ENCODE data around the gene SPRYD4.
"Not testable (repeated sequence)": the region's sequence is repeated elsewhere in the genome, so short reads cannot be mapped to it uniquely, and the experiment has no call there.

SPRYD4 gene

GRCh38 chr12:56468216-56469006 lies at the start of gene SPRYD4:
SPRYD4 (plus strand) TSS chr12:56468578; CDS start chr12:56468592, 14 bp downstream.
- peaks cover 5% of the 10 kb centered on the region for H3K36me3 Mint-ChIP-seq (ENCODE audit: low read depth)
- no peaks in the 10 kb centered on the region for H3K27me3 Mint-ChIP-seq (ENCODE audit: low read depth)
- DNase-seq (ENCODE audit: low spot score): peak; percentile 96
- H3K4me3 Mint-ChIP-seq: peak within 1 kb of the TSS; percentile 91
- peaks cover 16% of the 10 kb centered on the region for H3K4me1 Mint-ChIP-seq (ENCODE audit: low read depth)
- no peaks in the 10 kb centered on the region for H3K9me3 Mint-ChIP-seq
- H3K27ac Mint-ChIP-seq: peak within 1 kb of the TSS; percentile 94

DNA sequence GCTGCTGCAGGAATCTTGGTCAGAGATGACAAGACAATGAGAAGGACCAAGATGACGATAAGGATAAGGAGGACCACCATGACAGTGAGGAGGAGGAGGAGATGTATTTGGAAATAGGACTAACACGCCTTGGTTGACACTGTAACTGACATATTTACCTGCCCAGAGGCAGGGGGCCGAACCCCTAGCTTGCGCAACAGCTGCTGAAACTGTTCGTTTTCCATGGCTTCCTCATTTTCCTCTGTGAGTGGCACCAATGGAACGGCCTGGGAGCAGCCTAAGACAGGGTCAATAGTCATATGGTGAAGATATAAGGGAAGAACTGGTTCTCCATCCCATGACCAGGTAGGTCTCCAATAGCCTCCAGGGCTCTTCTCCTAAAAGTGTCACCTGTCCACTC lies 48.0 kb upstream of the SPRYD4 start:
- H3K36me3 Mint-ChIP-seq (ENCODE audit: low read depth): peaks cover 48% of the 10 kb centered on the region
- no peaks in the 10 kb centered on the region for H3K9me3 Mint-ChIP-seq
- no peaks in the 10 kb centered on the region for H3K27me3 Mint-ChIP-seq (ENCODE audit: low read depth)
- H3K27ac Mint-ChIP-seq: no peak overlapping the region
- H3K4me1 Mint-ChIP-seq (ENCODE audit: low read depth): peaks cover 5% of the 10 kb centered on the region
- no peak overlapping the region for H3K4me3 Mint-ChIP-seq
- no peak for DNase-seq (ENCODE audit: low spot score)

- Mint-ChIP-seq H3K4me3 (no peak overlapping the region), H3K27me3 (ENCODE audit: low read depth) (no peaks in the 10 kb centered on the region), H3K4me1 (ENCODE audit: low read depth) (peaks cover 6% of the 10 kb centered on the region), H3K27ac (no peak overlapping the region), H3K36me3 (ENCODE audit: low read depth) (peaks cover 45% of the 10 kb centered on the region), H3K9me3 (no peaks in the 10 kb centered on the region)
- DNase-seq (ENCODE audit: low spot score): no peak
Measured at GRCh38 chr12:56425193-56425592, 43.2 kb upstream of the SPRYD4 start.

GRCh38 chr12:56425940-56426438 lies 42.4 kb upstream of the SPRYD4 start:
- Mint-ChIP-seq H3K4me3 (no peak overlapping the region), H3K36me3 (ENCODE audit: low read depth) (peaks cover 44% of the 10 kb centered on the region), H3K27me3 (ENCODE audit: low read depth) (no peaks in the 10 kb centered on the region), H3K9me3 (no peaks in the 10 kb centered on the region), H3K4me1 (ENCODE audit: low read depth) (peaks cover 6% of the 10 kb centered on the region), H3K27ac (no peak overlapping the region)
- DNase-seq (ENCODE audit: low spot score): no peak

GRCh38 chr12:56431288-56431687 lies 37.1 kb upstream of the SPRYD4 start:
- Mint-ChIP-seq H3K27me3 (ENCODE audit: low read depth) (no peaks in the 10 kb centered on the region), H3K9me3 (no peaks in the 10 kb centered on the region), H3K4me3 (no peak overlapping the region), H3K27ac (no peak overlapping the region), H3K4me1 (ENCODE audit: low read depth) (no peaks in the 10 kb centered on the region), H3K36me3 (ENCODE audit: low read depth) (peaks cover 30% of the 10 kb centered on the region)
- DNase-seq (ENCODE audit: low spot score): no peak

GRCh38 chr12:56431850-56432249 lies 36.5 kb upstream of the SPRYD4 start:
- DNase-seq (ENCODE audit: low spot score): no peak
- no peak overlapping the region for H3K4me3 Mint-ChIP-seq
- no peaks in the 10 kb centered on the region for H3K9me3 Mint-ChIP-seq
- no peak overlapping the region for H3K27ac Mint-ChIP-seq
- peaks cover 30% of the 10 kb centered on the region for H3K36me3 Mint-ChIP-seq (ENCODE audit: low read depth)
- H3K27me3 Mint-ChIP-seq (ENCODE audit: low read depth): no peaks in the 10 kb centered on the region
- H3K4me1 Mint-ChIP-seq (ENCODE audit: low read depth): no peaks in the 10 kb centered on the region

DNA sequence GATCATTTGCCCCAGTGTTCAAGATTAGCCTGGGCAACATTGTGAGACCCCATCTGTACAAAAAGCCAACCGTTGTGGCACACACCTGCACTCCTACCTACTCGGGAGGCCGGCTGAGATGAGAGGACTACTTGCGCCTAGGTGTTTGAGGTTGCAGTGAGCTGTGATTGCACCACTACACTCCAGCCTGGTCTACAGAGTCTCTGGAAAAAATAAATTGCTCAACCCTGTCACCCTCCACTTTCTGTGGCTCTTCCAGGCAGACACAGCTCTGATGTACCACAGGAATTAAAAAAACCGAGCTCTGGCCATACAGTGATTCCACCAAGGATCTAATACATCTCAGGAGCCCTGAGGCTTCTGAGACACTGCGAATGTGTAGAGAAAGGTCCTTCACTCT lies 33.5 kb upstream of the SPRYD4 start:
- no peak for DNase-seq (ENCODE audit: low spot score)
- no peaks in the 10 kb centered on the region for H3K27me3 Mint-ChIP-seq (ENCODE audit: low read depth)
- no peak overlapping the region for H3K4me3 Mint-ChIP-seq
- H3K4me1 Mint-ChIP-seq (ENCODE audit: low read depth): no peaks in the 10 kb centered on the region
- H3K9me3 Mint-ChIP-seq: no peaks in the 10 kb centered on the region
- no peak overlapping the region for H3K27ac Mint-ChIP-seq
- peaks cover 18% of the 10 kb centered on the region for H3K36me3 Mint-ChIP-seq (ENCODE audit: low read depth)

DNA sequence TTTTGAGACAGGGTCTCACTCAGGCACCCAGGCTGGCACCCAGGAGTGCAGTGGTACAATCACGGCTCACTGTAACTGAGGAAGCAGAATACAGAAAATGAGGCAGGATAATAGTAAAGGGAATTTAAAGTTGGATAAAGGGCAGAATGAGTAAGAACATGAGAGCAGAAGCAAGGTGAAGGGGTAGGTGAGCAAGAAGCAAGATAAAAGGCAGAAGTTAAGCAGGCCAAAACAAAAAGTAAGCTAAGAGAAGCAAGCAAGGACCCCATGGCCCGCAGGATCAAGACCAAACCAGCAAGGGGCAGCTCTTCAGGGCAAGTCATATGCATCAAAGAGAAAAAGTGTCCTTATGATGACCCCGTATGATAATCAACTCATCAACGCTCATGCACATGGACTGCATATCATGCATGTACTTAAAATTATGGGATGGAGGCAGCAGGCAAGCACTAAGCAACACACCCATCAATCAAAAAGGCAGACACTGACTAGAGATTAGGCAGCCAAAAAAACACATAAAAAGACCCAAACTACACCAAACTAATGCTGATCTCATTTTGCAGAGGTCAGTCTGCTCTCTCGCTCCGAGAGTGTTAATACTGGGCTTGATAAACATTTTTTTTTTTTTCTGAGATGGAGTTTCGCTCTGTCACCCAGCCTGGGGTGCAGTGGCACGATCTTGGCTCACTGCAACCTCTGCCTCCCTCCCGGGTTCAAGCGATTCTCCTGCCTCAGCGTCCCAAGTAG lies 30.8 kb upstream of the SPRYD4 start:
- peaks cover 16% of the 10 kb centered on the region for H3K36me3 Mint-ChIP-seq (ENCODE audit: low read depth)
- H3K9me3 Mint-ChIP-seq: no peaks in the 10 kb centered on the region
- DNase-seq (ENCODE audit: low spot score): no peak
- no peak overlapping the region for H3K4me3 Mint-ChIP-seq
- no peaks in the 10 kb centered on the region for H3K4me1 Mint-ChIP-seq (ENCODE audit: low read depth)
- no peaks in the 10 kb centered on the region for H3K27me3 Mint-ChIP-seq (ENCODE audit: low read depth)
- H3K27ac Mint-ChIP-seq: no peak overlapping the region

DNA sequence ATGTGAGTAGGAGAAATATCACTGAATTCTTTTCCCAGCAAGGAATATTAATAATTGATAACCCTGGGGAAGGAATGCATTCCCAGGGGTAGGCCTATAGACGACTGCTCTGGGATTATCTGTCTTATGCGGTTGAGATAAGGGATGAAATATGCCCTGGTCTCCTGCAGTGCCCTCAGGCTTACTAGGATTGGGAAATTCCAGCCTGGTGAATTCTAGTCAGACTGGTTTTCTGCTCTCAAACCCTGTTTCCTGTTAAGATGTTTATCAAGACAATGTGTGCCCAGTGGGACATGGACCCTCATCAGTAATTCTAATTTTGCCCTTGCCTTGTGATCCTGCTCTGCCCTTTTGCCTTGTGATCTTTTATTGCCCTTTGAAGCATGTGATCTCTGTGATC lies 25.2 kb upstream of the SPRYD4 start:
- DNase-seq (ENCODE audit: low spot score); H3K27me3 Mint-ChIP-seq (ENCODE audit: low read depth); H3K4me3 Mint-ChIP-seq; H3K9me3 Mint-ChIP-seq; H3K27ac Mint-ChIP-seq: not testable (repeated sequence)
- peaks cover 27% of the 10 kb centered on the region for H3K36me3 Mint-ChIP-seq (ENCODE audit: low read depth)
- H3K4me1 Mint-ChIP-seq (ENCODE audit: low read depth): peaks cover 20% of the 10 kb centered on the region

DNA sequence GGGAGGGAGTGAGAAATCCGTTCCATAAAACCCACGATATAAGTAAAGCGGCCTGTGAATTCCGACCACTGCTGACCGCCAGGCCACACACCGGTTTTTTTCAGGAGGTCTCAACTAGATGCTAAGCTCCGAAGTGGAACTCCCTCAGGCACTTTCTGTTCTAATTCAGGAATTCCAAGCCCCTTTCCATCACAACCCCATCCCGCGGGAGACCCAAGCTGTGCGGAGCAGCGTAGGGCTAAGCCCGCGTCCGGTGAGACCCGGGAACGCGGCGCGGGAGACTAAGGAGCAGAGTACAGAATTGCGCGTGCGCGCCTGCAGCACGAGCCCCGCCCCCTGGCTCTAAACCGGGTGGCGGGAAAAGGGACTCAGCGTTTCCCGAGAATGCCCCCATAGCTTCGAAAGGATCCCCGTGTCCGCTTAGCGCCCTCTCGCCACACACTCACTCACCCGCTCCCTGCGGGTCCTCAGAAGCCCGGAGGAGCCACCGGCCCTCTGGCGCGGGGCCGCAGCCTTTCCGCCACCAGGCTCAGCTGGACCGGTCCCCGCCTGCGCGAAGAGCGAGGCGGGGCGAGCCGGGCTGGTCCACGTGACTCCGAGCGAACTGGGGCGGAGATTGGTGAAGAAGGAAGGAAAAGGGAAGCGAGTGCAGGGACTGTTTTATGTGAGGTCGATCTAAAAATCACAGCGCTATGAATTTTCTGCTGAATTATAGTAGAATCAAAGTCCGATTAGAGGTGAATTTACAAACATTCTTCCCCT lies 19.3 kb upstream of the SPRYD4 start, which contains the start of gene TIMELESS:
Gene TIMELESS (minus strand): TSS at position 567 of the 762 bp plus-strand sequence. CDS start 15,256 bp downstream, outside the sequence.
- H3K9me3 Mint-ChIP-seq: no peaks in the 10 kb centered on the region
- H3K36me3 Mint-ChIP-seq (ENCODE audit: low read depth): peaks cover 12% of the 10 kb centered on the region
- H3K4me3 Mint-ChIP-seq: peak within 1 kb of the TSS; percentile 92
- peaks cover 4% of the 10 kb centered on the region for H3K27me3 Mint-ChIP-seq (ENCODE audit: low read depth)
- peak; percentile 88 for DNase-seq (ENCODE audit: low spot score)
- H3K4me1 Mint-ChIP-seq (ENCODE audit: low read depth): peaks cover 29% of the 10 kb centered on the region
- H3K27ac Mint-ChIP-seq: peak within 1 kb of the TSS; percentile 79

DNA sequence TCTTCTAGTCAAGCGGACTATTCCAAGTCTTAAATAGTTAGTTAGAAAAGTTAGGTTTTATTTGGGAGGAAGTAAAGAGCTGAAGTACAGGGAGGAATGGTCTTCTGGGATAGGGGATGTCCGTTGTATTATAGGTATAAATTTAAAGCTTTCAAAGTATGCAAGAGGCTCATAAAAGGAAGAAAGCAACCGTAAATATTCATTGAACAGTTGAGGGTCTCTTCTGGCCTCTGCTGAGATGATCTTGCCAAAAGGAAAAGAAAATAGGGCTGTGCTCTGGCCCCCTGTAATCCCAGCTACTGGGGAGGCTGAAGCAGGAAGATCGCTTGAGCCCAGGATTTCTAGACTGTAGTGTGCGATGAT lies 18.8 kb upstream of the SPRYD4 start:
- DNase-seq (ENCODE audit: low spot score): no peak
- Mint-ChIP-seq H3K27ac (peak overlapping the region; percentile 79), H3K36me3 (ENCODE audit: low read depth) (peaks cover 8% of the 10 kb centered on the region), H3K4me1 (ENCODE audit: low read depth) (peaks cover 25% of the 10 kb centered on the region), H3K27me3 (ENCODE audit: low read depth) (peaks cover 4% of the 10 kb centered on the region), H3K9me3 (no peaks in the 10 kb centered on the region), H3K4me3 (peak overlapping the region; percentile 92)

- peaks cover 5% of the 10 kb centered on the region for H3K36me3 Mint-ChIP-seq (ENCODE audit: low read depth)
- no peak for DNase-seq (ENCODE audit: low spot score)
- H3K4me1 Mint-ChIP-seq (ENCODE audit: low read depth): peaks cover 22% of the 10 kb centered on the region
- no peak overlapping the region for H3K27ac Mint-ChIP-seq
- no peaks in the 10 kb centered on the region for H3K9me3 Mint-ChIP-seq
- peak overlapping the region; percentile 92 for H3K4me3 Mint-ChIP-seq
- peaks cover 4% of the 10 kb centered on the region for H3K27me3 Mint-ChIP-seq (ENCODE audit: low read depth)
Measured at GRCh38 chr12:56450241-56450640, 18.1 kb upstream of the SPRYD4 start.

DNA sequence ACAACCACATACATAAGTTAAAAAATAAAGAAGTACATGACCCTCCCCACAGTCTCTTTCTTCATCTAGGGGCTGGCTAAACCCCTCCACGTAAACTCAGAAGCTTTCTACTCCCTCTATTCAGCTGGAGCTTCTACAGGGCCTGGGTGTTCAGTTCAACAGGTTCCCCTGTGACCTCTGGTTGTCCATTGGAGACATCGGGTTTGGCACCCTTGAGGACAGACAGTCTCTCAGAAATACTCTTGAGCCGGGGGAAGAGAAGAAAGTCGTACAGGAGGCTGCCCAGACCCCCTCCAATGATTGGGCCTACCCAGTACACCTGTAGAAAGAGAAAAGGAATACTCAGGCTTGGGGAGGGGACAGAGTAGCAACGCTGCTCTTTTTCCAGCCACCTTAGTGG lies 17.2 kb upstream of the SPRYD4 start:
- H3K4me3 Mint-ChIP-seq: no peak overlapping the region
- DNase-seq (ENCODE audit: low spot score): no peak
- no peak overlapping the region for H3K27ac Mint-ChIP-seq
- no peaks in the 10 kb centered on the region for H3K9me3 Mint-ChIP-seq
- peaks cover 22% of the 10 kb centered on the region for H3K4me1 Mint-ChIP-seq (ENCODE audit: low read depth)
- peaks cover 4% of the 10 kb centered on the region for H3K36me3 Mint-ChIP-seq (ENCODE audit: low read depth)
- H3K27me3 Mint-ChIP-seq (ENCODE audit: low read depth): peaks cover 7% of the 10 kb centered on the region

DNA sequence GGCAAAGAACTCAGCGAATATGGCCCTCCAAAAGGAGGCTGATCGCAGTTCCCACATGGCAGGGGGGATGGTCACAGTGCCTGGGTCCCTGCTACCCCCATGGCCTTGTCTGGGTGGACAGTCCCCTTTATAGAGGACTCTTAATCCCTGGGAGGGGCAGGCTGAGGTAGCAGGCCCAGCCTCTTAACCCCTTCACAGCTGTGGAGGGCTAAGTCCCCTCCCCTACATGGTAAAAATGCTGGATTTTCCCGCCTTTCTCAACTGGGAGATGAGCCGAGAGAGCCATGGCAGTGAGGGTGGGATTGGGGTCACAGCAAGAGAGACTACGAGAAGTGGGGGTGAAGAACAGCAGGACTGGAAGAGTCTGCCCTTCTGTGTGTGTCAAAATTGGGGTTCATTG lies 13.8 kb upstream of the SPRYD4 start, which contains the start of gene MIP:
Gene MIP (minus strand): TSS at position 101 of the 400 bp plus-strand sequence. CDS start 44 bp downstream, at position 57.
- DNase-seq (ENCODE audit: low spot score): no peak
- Mint-ChIP-seq H3K36me3 (ENCODE audit: low read depth) (no peaks in the 10 kb centered on the region), H3K27ac (no peak within 1 kb of the TSS), H3K4me3 (no peak within 1 kb of the TSS), H3K9me3 (no peaks in the 10 kb centered on the region), H3K27me3 (ENCODE audit: low read depth) (peaks cover 7% of the 10 kb centered on the region), H3K4me1 (ENCODE audit: low read depth) (peaks cover 7% of the 10 kb centered on the region)

All from T-helper 2 cell treated with Interferon-gamma antibody and Interleukin-4, amounts not matched to agents 5 μg/mL and 100 μg/mL, for 36 hours (primary cell).